Measurements from ENCODE around the gene BCAR1.

DNA sequence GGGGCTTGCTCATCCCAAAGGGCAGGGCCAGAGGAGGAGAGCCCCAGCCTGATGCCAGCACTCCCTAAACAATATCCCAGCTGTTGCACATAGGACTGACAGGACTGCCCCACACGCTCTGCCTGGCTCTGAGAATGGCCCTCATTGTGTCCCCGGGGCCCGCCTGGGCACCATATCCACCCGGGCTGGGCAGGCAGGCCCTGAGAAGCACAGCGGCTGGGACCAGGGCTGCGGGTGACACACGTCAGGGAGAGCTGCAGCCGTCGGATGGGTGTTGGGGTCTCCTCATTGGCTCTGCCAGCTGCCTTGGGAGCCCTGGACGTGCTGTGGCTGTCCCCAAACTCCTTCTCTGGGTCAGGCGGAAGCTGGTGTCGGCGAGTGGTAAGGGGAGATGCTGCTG lies 4.2 kb downstream of the BCAR1 start:
- no peak for TF ChIP-seq EP300 (IDR thresholded peaks at IDR 0.05)
- no peak for TF ChIP-seq CTCF (IDR thresholded peaks at IDR 0.05)
- TF ChIP-seq POLR2AphosphoS5 (IDR thresholded peaks at IDR 0.05), result no peak

Measured in suprapubic skin (tissue), 4 donors.